CD1c-positive myeloid dendritic cell (primary cell): Measurements from ENCODE around the gene MYH13.

ENCODE experiments used
- DNase-seq: peaks from one replicate; pipeline ENCODE4 v3.0.0-alpha.2; 2016; ENCODE audit errors: extremely low spot score

Gene MYH13

DNA sequence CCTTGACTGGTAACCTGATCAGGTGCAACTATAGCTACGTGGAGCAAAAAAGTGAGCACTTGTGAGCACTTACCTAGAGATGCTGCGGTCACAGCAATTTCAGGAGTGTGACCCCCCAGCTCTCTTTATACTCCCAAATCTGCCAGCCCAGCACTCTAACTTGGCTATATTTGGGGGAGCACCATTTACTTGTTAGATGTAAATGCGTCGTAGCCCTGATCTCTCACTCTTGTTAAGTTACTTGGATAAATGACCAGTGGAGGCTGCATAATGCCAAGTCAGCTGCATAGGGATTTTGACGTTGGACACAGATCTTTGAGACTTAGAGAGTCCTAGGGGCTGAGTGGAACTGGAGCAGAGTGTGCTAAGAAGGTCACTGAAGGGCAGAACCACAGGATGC, at the start of gene MYH13:
TSS of gene MYH13 (minus strand) at position 101 of the 400 bp plus-strand sequence. CDS start 8,476 bp downstream, outside the sequence.
- DNase-seq: no peak

- DNase-seq: no peak
Observed at GRCh38 chr17:10421900-10422542, 49.2 kb upstream of the MYH13 start, which contains the start of gene MYH8. Gene MYH8, minus strand, starts transcription at chr17:10421950. Its CDS starts 1,723 bp downstream, at chr17:10420227.

DNA sequence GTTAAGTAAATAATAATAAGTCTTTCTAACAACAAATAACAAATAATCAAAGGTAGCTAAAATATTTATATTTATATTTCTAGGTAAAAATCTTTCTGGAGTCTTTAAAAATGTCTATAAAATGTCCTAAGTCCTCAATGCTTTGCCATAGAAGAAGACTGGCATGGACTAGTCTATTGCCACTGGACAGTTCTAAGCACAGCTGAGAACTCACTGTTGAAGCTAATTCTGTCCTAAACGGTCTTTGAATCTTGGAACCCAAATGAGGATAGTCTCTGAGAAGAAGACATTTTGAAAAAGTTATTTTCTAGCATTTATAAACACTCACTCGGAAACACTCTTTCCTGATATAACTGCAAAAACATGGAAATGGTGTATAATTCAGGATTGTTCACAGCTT, 48.4 kb upstream of the MYH13 start:
- no peak for DNase-seq

GRCh38 chr17:10420811-10421210, 48.0 kb upstream of the MYH13 start:
- DNase-seq: no peak

DNA sequence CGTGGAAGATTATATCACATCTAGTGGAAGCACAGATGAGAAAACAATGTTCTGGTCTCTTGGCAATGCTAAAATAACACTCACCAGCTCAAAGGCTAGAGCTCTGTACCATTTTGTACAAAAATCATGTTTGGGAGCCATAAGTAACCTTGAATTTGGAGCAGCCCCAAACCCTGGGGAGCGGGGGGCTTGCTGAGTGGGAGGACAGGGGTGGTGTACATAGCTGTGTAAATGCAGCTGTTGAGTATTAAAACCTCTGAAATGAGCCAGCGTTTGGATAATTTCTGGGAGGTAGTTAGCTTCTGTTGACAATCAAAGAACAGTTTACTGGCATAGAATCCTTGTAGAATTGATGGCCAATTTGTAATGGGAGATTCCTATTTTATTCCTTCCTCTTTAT, 44.6 kb upstream of the MYH13 start:
- no peak for DNase-seq

DNA sequence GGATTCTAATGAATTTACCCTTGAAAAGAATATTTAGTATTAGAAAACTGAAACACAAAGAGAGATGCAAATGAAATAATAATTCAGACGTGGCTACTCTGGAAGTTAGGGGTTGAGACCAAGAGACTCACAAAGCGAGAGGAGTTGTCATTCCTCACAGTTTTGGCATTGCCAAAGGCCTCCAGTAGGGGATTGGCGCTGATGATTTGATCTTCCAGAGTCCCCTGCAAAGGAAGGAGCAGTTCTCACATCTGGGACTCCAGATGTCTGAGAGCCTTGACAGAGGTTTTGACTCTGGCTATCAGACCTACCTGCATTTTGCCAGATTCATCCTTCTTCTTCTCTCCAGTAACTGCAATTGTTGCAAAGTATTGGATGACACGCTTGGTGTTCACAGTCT, 42.4 kb upstream of the MYH13 start:
- DNase-seq: no peak

DNA sequence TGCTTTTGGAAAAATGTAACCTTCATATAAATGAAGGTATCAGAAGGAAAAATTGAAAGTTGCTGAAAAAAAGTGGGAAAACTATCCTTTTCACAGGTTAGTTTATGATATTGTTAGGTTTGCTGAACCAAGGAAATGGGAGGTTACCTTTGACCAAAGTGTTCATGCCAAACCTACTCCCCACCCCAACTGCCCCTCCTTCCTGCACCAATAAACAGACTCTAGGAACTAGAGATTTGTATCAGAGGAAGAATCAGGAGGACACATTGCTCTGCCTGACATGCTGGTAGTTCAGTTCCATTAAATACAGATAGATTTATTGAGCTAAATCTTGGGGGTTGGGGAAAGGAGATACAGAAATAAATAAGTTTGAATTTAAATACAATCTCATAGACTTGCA, 30.8 kb upstream of the MYH13 start:
- DNase-seq: no peak

DNA sequence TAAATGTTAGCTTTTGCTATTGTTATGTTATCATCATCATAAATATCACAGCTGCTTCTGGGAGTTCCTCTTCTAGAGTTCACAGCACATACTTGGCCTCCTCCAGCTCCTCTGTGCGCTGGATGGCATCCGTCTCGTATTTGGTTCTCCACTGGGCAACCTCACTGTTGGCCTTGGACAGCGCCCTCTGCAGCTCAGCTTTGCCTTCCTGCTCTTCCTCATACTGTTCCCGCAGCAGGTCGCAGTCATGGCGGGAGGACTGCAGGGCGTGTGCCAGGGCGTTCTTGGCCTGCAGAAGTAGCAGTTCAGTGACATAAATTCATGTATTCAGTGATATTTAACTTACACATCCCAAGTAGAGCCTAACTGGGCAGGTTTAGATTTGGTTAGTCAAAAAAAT, 25.5 kb upstream of the MYH13 start:
- DNase-seq: no peak

- no peak for DNase-seq
Observed at GRCh38 chr17:10396524-10397163, 23.8 kb upstream of the MYH13 start.

GRCh38 chr17:10394201-10394887, 21.5 kb upstream of the MYH13 start:
- DNase-seq: no peak

GRCh38 chr17:10392880-10393279, 20.1 kb upstream of the MYH13 start:
- DNase-seq: no peak

- no peak for DNase-seq
Observed at GRCh38 chr17:10385871-10386270, 13.1 kb upstream of the MYH13 start.

GRCh38 chr17:10384175-10384574, 11.4 kb upstream of the MYH13 start:
- no peak for DNase-seq

DNA sequence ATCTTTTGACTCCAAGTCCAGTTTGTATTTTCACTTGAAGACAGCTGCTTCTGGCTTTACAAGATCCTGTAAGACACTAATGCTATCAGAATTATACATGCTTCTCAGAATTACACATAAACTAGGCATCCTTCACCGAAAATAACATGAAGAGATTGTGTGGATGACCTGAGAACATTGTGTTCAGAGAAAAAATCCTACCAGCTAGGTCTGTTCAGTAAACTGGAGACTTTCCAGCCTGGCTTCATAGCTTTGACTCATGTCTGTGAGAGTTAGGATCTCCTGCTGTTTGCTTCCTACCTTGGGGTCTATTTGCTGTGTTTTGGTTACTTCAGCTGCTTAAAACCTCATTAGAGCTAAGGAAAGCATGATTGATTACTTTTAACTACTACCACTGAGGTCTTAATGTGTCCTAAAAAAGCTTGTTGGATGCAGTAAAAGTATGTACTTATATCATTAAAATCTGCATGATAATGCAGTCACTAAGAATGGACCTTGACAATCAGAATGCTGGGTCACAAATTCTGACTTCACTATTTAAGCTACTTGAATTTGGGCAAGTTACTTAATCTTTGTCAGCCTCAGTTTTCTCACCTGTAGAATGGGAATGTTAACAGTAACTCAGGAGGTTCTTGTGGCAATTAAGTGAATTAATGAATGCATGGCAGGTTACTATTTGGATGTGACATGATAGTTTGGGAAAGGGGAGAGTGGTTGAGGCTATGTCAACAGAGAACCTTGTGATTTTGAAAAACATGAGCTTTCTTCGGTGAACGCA, 8.0 kb upstream of the MYH13 start:
- no peak for DNase-seq

- no peak for DNase-seq
Observed at GRCh38 chr17:10370016-10370608, 2.7 kb downstream of the MYH13 start.

DNA sequence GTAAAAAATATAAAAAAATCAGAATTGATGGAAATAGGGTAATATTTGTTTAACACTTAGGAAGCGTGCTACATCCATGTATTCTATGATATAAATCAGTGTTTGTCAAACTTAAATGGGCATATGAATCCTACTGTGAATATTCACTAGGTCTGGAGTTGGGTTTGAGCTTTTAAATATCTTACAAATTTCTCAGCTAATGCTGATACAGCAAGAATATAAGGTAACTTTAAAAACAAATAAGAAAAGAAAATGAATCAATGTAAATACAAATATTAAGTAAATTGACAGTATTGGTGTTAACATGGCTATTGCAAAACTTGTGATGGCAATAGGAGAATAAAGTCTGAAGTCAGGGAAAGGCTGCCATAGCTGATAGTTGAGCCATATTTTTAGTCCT, 3.6 kb downstream of the MYH13 start:
- no peak for DNase-seq

DNA sequence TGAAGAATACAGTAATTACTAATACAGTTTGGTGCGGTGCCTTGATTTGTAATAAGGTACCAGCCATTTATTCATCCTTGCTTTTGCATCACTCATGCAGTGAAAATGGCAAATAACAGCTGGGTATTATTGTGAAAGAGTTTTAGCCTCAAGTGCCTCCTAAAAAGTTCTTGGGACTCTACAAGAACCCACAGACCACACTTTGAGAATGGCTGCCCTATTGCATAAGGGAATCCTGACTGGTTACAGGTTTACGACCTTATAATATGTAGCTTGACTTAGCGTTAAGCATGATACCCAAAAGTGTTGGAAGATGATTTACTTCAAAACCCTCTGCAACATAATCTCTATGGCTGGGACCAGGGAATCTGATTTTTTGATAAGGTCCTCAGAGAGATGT, 4.2 kb downstream of the MYH13 start:
- no peak for DNase-seq

DNA sequence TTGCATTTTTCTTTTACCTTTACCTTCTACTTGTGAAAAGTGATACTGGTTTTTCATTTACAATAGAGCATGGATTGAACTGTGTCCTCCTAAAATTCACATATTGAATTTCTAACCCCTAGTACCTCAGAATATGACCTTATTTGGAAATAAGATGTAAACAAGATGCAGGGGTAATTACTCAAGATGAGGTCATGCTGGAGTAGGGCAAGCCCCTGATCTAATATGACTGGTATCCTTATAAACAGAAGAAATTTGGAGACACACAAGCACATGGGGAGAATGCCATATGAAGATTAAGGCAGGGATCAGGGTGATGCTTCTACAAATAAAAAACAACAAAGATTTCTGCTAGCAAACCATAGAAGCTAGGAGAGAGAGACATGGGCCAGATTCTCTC, 12.2 kb downstream of the MYH13 start:
- no peak for DNase-seq

- DNase-seq: no peak
Observed at GRCh38 chr17:10357768-10358167, 15.0 kb downstream of the MYH13 start.

DNA sequence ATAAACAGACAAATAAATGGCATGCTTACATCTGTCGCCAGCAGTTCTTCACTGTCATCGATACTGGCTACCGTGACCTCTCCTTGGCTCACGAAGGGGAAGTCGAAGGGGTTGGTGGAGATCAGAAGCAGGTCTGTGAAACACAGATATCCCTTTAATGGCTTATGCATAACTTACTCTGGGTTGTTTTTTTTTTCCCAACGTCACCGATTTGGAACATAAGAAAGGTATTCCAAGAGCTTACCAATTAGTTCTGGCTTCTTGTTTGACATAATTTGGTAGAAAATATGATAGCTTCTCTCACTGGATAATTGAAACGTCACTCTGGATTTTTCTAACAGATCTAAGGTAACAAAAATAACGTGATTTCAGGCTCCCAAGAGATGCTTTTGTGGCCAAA, 18.2 kb downstream of the MYH13 start:
- no peak for DNase-seq

DNA sequence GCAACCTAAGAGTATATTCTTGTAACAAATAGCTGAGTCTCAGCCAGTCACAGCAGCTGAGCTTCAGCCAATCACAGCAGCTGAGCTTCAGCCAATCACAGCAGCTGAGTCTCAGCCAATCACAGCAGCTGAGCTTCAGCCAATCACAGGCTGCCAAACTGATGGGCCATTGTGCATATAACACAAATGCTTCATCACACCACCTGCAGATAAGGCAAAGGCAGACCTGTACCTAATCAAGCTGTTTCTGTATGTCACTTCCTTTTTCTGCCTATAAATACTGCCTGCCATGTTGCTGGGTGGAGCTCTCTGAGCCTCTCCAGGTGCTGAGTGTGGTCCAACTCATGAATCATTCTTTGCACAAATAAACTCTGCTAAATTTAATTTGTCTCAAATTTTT, 19.9 kb downstream of the MYH13 start:
- DNase-seq: no peak

- peak; percentile 39 for DNase-seq
Observed at GRCh38 chr17:10349403-10349802, 23.4 kb downstream of the MYH13 start.
